GM21367 (cell line): Measurements from ENCODE around the gene NSL1.
"Not testable (repeated sequence)": the region's sequence is repeated elsewhere in the genome, so short reads cannot be mapped to it uniquely, and the experiment has no call there.

ENCODE experiments used
- ATAC-seq: cut with Tn5 transposase; IDR thresholded peaks from one replicate; pipeline ENCODE4 v1.9.1; 2021; ENCODE audit not compliant: unreplicated experiment

NSL1 gene

DNA sequence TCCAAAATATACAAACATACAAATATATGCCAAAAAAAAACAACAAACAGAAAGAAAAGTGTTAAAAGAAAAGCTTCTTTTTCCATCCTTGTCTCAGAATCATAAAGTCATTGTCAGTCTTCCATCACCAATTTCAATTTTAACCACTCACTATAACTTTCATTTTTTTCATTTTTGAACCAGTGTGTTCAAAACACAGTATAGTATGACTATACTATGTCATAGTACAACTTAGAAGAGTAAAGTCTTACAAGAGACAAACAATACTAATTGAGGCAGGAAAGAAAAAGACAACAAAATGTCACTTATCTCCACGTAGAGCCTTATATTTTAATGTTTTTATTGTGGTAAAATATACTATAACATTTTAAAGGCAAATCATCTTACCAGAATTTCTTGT is 7.6 kb downstream of the NSL1 start:
- no peak for ATAC-seq

DNA sequence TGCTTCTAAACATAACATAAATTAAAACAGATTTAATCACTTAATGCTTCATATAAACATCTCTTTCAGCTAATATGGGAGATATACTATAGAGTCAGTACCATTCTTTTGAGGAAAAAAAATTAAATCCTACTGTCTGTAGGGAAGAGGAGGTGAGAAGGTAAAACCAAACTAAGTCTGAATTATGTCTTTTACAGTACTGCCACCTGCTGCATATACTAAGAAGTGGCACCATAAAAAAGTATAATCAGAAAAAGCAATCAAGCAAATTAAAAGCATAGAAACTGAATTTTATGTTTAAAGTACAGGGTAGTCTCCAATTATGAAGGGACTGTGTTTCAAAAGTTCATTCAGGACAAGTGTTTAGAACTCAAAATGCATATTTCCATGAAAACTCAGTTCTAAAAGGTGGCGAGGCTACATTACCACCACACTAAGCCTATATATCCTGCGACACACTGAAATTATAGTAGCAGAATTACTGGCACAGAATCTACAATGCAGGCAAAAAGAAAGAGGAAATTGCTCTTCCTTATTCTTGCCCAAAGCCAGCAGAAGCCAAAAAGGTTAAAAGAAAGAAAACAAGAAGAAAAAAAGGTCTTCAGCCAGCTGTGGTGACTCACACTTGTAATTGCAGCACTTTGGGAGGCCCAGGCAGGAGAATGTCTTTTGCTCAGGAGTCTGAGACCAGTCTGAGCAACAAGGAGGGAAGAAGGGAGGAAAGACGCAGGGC is 9.0 kb downstream of the NSL1 start:
- no peak for ATAC-seq

GRCh38 chr1:212781225-212781624 is 10.4 kb downstream of the NSL1 start:
- ATAC-seq: no peak

DNA sequence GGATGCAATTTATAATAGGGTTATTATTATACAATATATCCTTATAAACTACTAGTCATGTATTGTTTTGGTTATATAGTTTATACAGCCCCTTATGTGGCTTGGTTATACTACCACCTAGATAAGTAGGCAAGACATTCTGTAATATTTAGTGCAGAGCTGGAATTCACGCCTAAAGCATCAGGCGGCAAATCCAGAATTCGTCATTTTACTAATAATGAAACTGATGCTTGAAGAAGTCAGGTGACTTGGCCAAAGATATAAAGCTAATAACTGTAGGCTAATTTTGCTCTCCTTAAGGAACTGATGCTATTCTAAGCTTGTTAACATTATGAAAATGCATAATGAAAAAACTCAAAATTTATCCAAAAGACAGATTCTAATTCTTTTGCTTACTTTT is 10.8 kb downstream of the NSL1 start:
- no peak for ATAC-seq

GRCh38 chr1:212779086-212779485 is 12.5 kb downstream of the NSL1 start:
- not testable (repeated sequence) for ATAC-seq

GRCh38 chr1:212777151-212777550 is 14.4 kb downstream of the NSL1 start:
- ATAC-seq: no peak

DNA sequence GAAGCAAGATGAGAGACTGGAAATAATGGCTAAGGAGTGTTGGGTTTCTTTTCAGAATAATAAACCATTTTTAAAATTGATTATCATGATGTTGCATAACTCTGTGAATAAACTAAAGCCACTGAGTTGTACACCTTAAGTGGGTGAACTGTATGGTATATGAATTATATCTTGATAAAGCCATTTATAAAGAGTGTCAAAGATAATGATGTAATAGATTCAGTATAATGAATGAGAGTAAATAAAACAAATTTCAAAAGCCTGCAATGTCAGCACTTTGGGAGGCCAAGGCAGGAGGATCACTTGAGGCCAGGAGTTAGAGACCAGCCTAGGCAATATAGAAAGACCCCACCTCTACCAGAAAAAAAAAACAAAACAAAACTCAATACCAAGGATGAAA is 16.3 kb downstream of the NSL1 start:
- no peak for ATAC-seq

DNA sequence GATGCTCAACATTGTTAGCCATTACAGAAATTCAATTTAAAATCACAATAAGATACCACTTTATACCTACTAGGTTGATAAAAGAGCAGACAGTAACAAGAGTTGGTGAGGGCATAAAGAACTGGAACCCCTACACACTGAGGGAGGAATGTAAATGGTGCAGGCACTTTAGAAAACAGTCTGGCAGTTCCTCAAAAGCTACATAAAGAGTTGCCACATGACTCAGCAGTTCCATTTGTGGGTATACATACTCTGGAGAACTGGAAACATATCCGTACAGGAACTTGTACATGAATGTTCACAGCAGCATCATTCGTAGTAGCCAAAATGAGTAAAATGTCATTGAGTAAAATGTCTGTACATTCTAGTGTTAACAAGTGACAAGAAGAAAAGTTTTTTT is 17.0 kb downstream of the NSL1 start:
- ATAC-seq: no peak

- ATAC-seq: no peak
These were observed 18.6 kb downstream of the NSL1 start for GRCh38 chr1:212773011-212773410.

- no peak for ATAC-seq
These were observed 20.2 kb downstream of the NSL1 start for GRCh38 chr1:212771341-212771740.

GRCh38 chr1:212769459-212770167 is 22.0 kb downstream of the NSL1 start:
- no peak for ATAC-seq

GRCh38 chr1:212766825-212767224 is 24.8 kb downstream of the NSL1 start:
- not testable (repeated sequence) for ATAC-seq

DNA sequence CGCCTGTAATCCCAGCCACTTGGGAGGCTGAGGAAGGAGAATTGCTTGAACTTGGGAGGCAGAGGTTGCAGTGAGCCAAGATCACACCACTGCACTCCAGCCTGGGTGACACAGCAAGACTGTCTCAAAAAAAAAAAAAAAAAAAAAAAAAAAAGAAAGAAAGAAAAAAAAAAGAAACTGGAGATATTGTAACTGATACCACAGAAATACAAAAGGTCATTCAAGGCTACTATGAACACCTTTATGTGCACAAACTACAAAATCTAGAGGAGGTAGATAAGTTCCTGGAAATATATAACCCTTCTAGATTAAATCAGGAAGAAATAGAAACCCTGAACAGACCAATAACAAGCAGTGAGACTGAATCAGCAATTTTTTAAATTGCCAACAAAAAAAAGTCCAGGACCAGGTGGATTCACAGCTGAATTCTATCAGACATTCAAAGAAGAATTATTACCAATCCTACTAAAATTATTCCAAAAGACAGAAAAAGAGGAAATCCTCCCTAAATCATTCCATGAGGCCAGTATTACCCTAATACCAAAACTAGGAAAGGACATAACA is 26.8 kb downstream of the NSL1 start:
- not testable (repeated sequence) for ATAC-seq

DNA sequence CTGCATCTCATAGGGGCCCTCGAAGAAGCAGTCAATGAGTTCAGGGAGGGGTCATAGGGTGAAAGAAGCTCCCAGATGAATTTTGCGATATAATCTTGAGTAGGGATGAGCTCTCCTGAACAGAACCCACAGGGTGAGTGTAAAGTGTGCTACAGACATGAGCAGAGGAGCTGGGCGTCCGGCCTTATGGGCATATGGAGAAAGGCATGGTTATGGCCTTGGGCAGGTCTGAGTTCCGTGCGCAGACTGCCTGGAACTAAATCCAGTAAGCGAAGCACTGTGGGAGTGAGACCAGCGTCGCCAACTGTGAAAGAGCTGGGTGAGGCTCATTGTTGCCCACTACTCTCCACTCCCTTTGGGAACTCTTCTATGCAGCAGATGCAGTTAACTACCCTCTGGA is 28.7 kb downstream of the NSL1 start:
- no peak for ATAC-seq

- ATAC-seq: no peak
These were observed 29.3 kb downstream of the NSL1 start for GRCh38 chr1:212762234-212762633.

DNA sequence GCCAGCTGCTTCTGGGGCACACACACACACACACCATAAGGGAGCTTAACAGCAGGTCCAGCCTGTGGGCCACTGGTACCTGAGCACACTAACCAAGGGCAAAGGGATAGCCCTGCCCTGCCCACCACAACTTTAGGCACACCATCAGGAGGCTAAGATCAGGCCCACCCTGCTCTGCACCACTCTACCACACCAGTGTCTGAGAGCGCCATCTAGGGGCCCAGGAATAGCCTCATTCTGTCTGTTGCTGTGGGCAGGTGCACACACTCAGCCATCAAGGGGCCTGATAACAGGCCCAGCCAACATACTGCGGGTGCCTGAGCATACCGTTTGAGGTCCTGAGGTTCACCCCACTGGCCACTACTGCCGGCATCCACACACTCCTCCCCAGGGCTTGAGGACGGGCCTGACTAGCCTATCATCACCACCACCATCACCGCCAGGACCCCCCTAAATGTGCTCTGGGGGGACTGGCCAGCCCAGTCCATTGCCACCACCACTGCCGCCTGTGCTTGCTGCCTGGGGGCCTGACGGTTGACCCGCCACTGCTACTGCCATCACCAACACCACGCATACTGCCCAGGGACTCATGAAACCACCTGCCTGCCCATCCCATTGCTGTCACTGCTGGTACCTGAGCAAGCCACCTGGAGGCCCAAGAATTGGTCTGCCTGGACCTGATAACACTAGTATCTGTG is 31.3 kb downstream of the NSL1 start:
- no peak for ATAC-seq

- ATAC-seq: no peak
These were observed 31.9 kb downstream of the NSL1 start for GRCh38 chr1:212759683-212760082.

GRCh38 chr1:212754680-212755079 is 36.9 kb downstream of the NSL1 start:
- no peak for ATAC-seq

DNA sequence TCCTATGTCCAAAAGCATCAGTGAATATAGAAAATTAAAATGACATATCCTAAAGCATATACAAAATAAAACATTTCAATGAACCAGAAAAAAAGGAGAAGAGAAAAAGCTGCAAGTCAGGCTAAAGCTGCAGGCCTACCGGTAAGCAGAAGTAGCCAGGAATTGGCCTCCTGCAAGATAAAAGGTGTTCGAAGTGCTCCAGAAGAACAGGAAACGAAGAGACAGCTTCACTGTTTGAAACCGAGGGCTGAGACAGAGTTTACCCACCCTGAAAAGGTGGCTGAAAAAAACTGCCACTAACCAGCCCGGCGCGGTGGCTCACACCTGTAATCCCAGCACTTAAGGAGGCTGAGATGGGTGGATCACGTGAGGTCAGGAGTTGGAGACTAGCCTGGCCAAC is 37.4 kb downstream of the NSL1 start:
- no peak for ATAC-seq

- no peak for ATAC-seq
These were observed 37.8 kb downstream of the NSL1 start for GRCh38 chr1:212753749-212754148.

DNA sequence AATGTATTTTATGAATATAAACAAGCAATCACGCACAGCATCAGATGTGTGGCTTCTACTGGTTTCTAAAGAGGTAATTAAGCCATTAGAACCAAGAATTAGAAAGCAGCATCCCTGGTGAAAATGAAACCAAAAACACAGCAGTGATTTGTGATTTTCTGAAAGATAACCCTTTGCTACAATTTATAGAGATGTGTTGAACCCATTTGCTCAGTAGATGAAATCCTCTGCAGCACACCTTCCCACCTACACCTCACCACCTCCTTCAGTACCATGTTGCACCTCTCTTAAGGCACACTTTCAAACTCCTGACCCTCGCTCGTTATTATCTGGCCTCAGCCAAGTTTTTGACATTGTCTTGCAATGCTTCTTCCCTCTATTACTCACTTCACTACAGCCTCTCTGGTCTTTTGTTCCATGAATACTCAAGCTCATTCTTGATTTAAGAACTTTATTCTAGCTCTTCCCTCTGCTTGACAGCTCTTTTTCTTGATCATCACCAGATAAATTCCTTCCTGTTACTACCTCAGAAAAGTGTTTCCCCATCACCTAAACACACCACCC is 38.6 kb downstream of the NSL1 start:
- no peak for ATAC-seq
